NCI-H345 treated with DMSO at 0.1 percent for 48 hours (cell line): ENCODE measurements around the gene ACTMAP.
"Not testable (repeated sequence)": the region's sequence is repeated elsewhere in the genome, so short reads cannot be mapped to it uniquely, and the experiment has no call there.

Source experiments
- DNase-seq: peaks from one replicate; lab custom pipeline; 2025; ENCODE audit not compliant: unreplicated experiment; lab: John Stamatoyannopoulos, UW

The ACTMAP gene

GRCh38 chr19:40744554-40745401, 5.5 kb downstream of the ACTMAP start:
- no peak for DNase-seq

GRCh38 chr19:40743926-40744325, 6.4 kb downstream of the ACTMAP start:
- DNase-seq: no peak

- DNase-seq: no peak
These were observed 7.4 kb downstream of the ACTMAP start for GRCh38 chr19:40742886-40743285.

GRCh38 chr19:40742477-40742876, 7.8 kb downstream of the ACTMAP start:
- no peak for DNase-seq

GRCh38 chr19:40741527-40742390, 8.5 kb downstream of the ACTMAP start:
- no peak for DNase-seq

GRCh38 chr19:40740747-40741146, 9.5 kb downstream of the ACTMAP start:
- no peak for DNase-seq

GRCh38 chr19:40739871-40740703, 10.2 kb downstream of the ACTMAP start:
- DNase-seq: no peak

- no peak for DNase-seq
These were observed 11.0 kb downstream of the ACTMAP start for GRCh38 chr19:40739030-40739839.

GRCh38 chr19:40737102-40737644, 13.1 kb downstream of the ACTMAP start:
- no peak for DNase-seq

- DNase-seq: no peak
These were observed 13.6 kb downstream of the ACTMAP start for GRCh38 chr19:40736661-40737060.

- DNase-seq: no peak
These were observed 15.1 kb downstream of the ACTMAP start for GRCh38 chr19:40735013-40735771.

GRCh38 chr19:40733149-40733548, 17.1 kb downstream of the ACTMAP start:
- no peak for DNase-seq

- not testable (repeated sequence) for DNase-seq
These were observed 18.0 kb downstream of the ACTMAP start for GRCh38 chr19:40732304-40732703.

GRCh38 chr19:40730065-40730464, 20.2 kb downstream of the ACTMAP start:
- DNase-seq: not testable (repeated sequence)

- DNase-seq: no peak
These were observed 24.0 kb downstream of the ACTMAP start for GRCh38 chr19:40726279-40726678.

- no peak for DNase-seq
These were observed 25.4 kb downstream of the ACTMAP start for GRCh38 chr19:40724855-40725254.

- DNase-seq: no peak
These were observed 26.0 kb downstream of the ACTMAP start for GRCh38 chr19:40724315-40724714.

GRCh38 chr19:40723661-40724254, 26.5 kb downstream of the ACTMAP start:
- DNase-seq: no peak
